HG03460 (cell line): Measurements from ENCODE around the gene SH3RF3.
"Not testable (repeated sequence)": the region's sequence is repeated elsewhere in the genome, so short reads cannot be mapped to it uniquely, and the experiment has no call there.

Source experiments
- ATAC-seq: cut with Tn5 transposase; IDR thresholded peaks from one replicate; pipeline ENCODE4 v1.9.1; 2021; ENCODE audit not compliant: unreplicated experiment

The SH3RF3 gene

GRCh38 chr2:109155553-109156451, 26.8 kb downstream of the SH3RF3 start:
- no peak for ATAC-seq

GRCh38 chr2:109157563-109158105, 28.6 kb downstream of the SH3RF3 start:
- no peak for ATAC-seq

GRCh38 chr2:109158237-109158636, 29.2 kb downstream of the SH3RF3 start:
- no peak for ATAC-seq

GRCh38 chr2:109159096-109159495, 30.1 kb downstream of the SH3RF3 start:
- ATAC-seq, result no peak

- no peak for ATAC-seq
Observed at GRCh38 chr2:109160714-109161440, 31.9 kb downstream of the SH3RF3 start.

- ATAC-seq, result not testable (repeated sequence)
Observed at GRCh38 chr2:109162367-109162766, 33.4 kb downstream of the SH3RF3 start.

GRCh38 chr2:109162999-109163398, 34.0 kb downstream of the SH3RF3 start:
- ATAC-seq, result no peak

GRCh38 chr2:109164311-109164710, 35.3 kb downstream of the SH3RF3 start:
- no peak for ATAC-seq

GRCh38 chr2:109164739-109165221, 35.8 kb downstream of the SH3RF3 start:
- no peak for ATAC-seq

GRCh38 chr2:109166811-109167210, 37.8 kb downstream of the SH3RF3 start:
- no peak for ATAC-seq

GRCh38 chr2:109168086-109168485, 39.1 kb downstream of the SH3RF3 start:
- ATAC-seq, result no peak

- ATAC-seq, result no peak
Observed at GRCh38 chr2:109168716-109169115, 39.7 kb downstream of the SH3RF3 start.

GRCh38 chr2:109170645-109171044, 41.6 kb downstream of the SH3RF3 start:
- no peak for ATAC-seq

- no peak for ATAC-seq
Observed at GRCh38 chr2:109171444-109172334, 42.7 kb downstream of the SH3RF3 start.

GRCh38 chr2:109172556-109173105, 43.6 kb downstream of the SH3RF3 start:
- no peak for ATAC-seq

- no peak for ATAC-seq
Observed at GRCh38 chr2:109173311-109174171, 44.5 kb downstream of the SH3RF3 start.

GRCh38 chr2:109174214-109174613, 45.2 kb downstream of the SH3RF3 start:
- no peak for ATAC-seq

- no peak for ATAC-seq
Observed at GRCh38 chr2:109174626-109175349, 45.8 kb downstream of the SH3RF3 start.

- no peak for ATAC-seq
Observed at GRCh38 chr2:109175350-109175678, 46.3 kb downstream of the SH3RF3 start.
